HepG2 (cell line): Measurements from ENCODE around the gene ADPGK. TPM values are rescaled to one million over a fixed set of nuclear protein-coding genes. Genes with fewer than 3 reads are reported as not detected.
A peak's percentile ranks its signal among the peaks of the same experiment; 100 is the strongest.

Source experiments
- CENPBD1 ChIP-seq: sonication (generic); formaldehyde crosslinking; IDR thresholded peaks from 2 replicates; pipeline ENCODE4 v1.8.0; 2022; ENCODE audit warnings: missing genetic modification reagents, low read depth, mild to moderate bottlenecking, borderline replicate concordance
- GPN1 ChIP-seq: sonication (generic); formaldehyde crosslinking; IDR thresholded peaks from 2 replicates; pipeline ENCODE4 v1.5.1; 2020; ENCODE audit warnings: missing genetic modification reagents, borderline replicate concordance
- KLF9 ChIP-seq: IDR thresholded peaks from 2 replicates; pipeline ENCODE4 v1.6.1; 2016; ENCODE audit warnings: low read depth
- KMT2A ChIP-seq: sonication (generic); formaldehyde crosslinking; IDR thresholded peaks from 2 replicates; pipeline ENCODE4 v1.4.0; 2020; ENCODE audit warnings: missing genetic modification reagents
- MBD4 ChIP-seq: IDR thresholded peaks from 2 replicates; pipeline ENCODE4 v1.6.1; 2012; ENCODE audit warnings: low read length, inconsistent platforms, borderline replicate concordance
- NFIB ChIP-seq: sonication (generic); formaldehyde crosslinking; IDR thresholded peaks from 2 replicates; pipeline ENCODE4 v1.9.0; 2021; ENCODE audit warnings: missing genetic modification reagents, mild to moderate bottlenecking, borderline replicate concordance
- NFYB ChIP-seq: sonication (generic); formaldehyde crosslinking; IDR thresholded peaks from 2 replicates; pipeline ENCODE4 v1.4.0; 2020; ENCODE audit warnings: missing genetic modification reagents
- PREB ChIP-seq: sonication (generic); formaldehyde crosslinking; IDR thresholded peaks from 2 replicates; pipeline ENCODE4 v1.4.0; 2020; ENCODE audit warnings: missing genetic modification reagents
- RARA ChIP-seq: IDR thresholded peaks from 2 replicates; pipeline ENCODE4 v1.6.1; 2016; ENCODE audit warnings: missing genetic modification reagents, missing compliant biosample characterization
- SCMH1 ChIP-seq: sonication (generic); formaldehyde crosslinking; IDR thresholded peaks from 2 replicates; pipeline ENCODE4 v1.9.0; 2021; ENCODE audit warnings: missing genetic modification reagents, mild to moderate bottlenecking, borderline replicate concordance
- TBX2 ChIP-seq: sonication (generic); formaldehyde crosslinking; IDR thresholded peaks from 2 replicates; pipeline ENCODE4 v1.5.0; 2020; ENCODE audit warnings: missing genetic modification reagents, mild to moderate bottlenecking, borderline replicate concordance
- XRCC5 ChIP-seq: fragments of 200-400 bp; formaldehyde crosslinking; optimal IDR thresholded peaks from 2 replicates; pipeline ENCODE3; 2017; ENCODE audit warnings: mild to moderate bottlenecking, low read length
- YEATS4 ChIP-seq: sonication (generic); formaldehyde crosslinking; IDR thresholded peaks from 2 replicates; pipeline ENCODE4 v1.4.0; 2020; ENCODE audit warnings: missing genetic modification reagents, borderline replicate concordance
- ZBTB2 ChIP-seq: sonication (generic); formaldehyde crosslinking; IDR thresholded peaks from 2 replicates; pipeline ENCODE4 v1.8.0; 2022; ENCODE audit warnings: low read depth, missing genetic modification reagents
- ZBTB20 ChIP-seq: sonication (generic); formaldehyde crosslinking; IDR thresholded peaks from 2 replicates; pipeline ENCODE4 v1.8.1; 2023; ENCODE audit warnings: missing genetic modification reagents, low read depth, mild to moderate bottlenecking, borderline replicate concordance
- ZFP82 ChIP-seq: sonication (generic); formaldehyde crosslinking; IDR thresholded peaks from 2 replicates; pipeline ENCODE4 v1.5.1; 2020; ENCODE audit warnings: mild to moderate bottlenecking, missing genetic modification reagents, borderline replicate concordance
- ZMYM4 ChIP-seq: sonication (generic); formaldehyde crosslinking; IDR thresholded peaks from 2 replicates; pipeline ENCODE4 v1.8.1; 2023; ENCODE audit warnings: mild to moderate bottlenecking, missing genetic modification reagents
- ZNF136 ChIP-seq: sonication (generic); formaldehyde crosslinking; IDR thresholded peaks from 2 replicates; pipeline ENCODE4 v1.8.1; 2022; ENCODE audit warnings: low read depth, mild to moderate bottlenecking, moderate library complexity, missing genetic modification reagents
- ZNF33A ChIP-seq: sonication (generic); formaldehyde crosslinking; IDR thresholded peaks from 2 replicates; pipeline ENCODE4 v1.5.1; 2020; ENCODE audit warnings: missing genetic modification reagents, mild to moderate bottlenecking, moderate library complexity, borderline replicate concordance
- ZNF558 ChIP-seq: sonication (generic); formaldehyde crosslinking; IDR thresholded peaks from 2 replicates; pipeline ENCODE4 v1.9.0; 2022; ENCODE audit warnings: mild to moderate bottlenecking, missing genetic modification reagents, borderline replicate concordance
- ZNF761 ChIP-seq: sonication (generic); formaldehyde crosslinking; conservative IDR thresholded peaks from 2 replicates; pipeline ENCODE4 v1.4.0; 2020; ENCODE audit warnings: mild to moderate bottlenecking, missing genetic modification reagents
- ZNF773 ChIP-seq: sonication (generic); formaldehyde crosslinking; IDR thresholded peaks from 2 replicates; pipeline ENCODE4 v1.4.0; 2020; ENCODE audit warnings: missing genetic modification reagents, borderline replicate concordance
- ZNF784 ChIP-seq: sonication (generic); formaldehyde crosslinking; IDR thresholded peaks from 2 replicates; pipeline ENCODE4 v1.5.1; 2020; ENCODE audit warnings: missing genetic modification reagents, mild to moderate bottlenecking, borderline replicate concordance
- ZNF816 ChIP-seq: sonication (generic); formaldehyde crosslinking; IDR thresholded peaks from 2 replicates; pipeline ENCODE4 v1.8.0; 2022; ENCODE audit warnings: missing genetic modification reagents, mild to moderate bottlenecking, borderline replicate concordance
- ZNF879 ChIP-seq: sonication (generic); formaldehyde crosslinking; IDR thresholded peaks from 2 replicates; pipeline ENCODE4 v1.8.1; 2023; ENCODE audit warnings: missing genetic modification reagents
- ZSCAN31 ChIP-seq: sonication (generic); formaldehyde crosslinking; IDR thresholded peaks from 2 replicates; pipeline ENCODE4 v1.5.0; 2020; ENCODE audit warnings: low read depth, mild to moderate bottlenecking, missing genetic modification reagents
- polyA plus RNA-seq, 8 experiments: library from polyadenylated mRNA; depleted of rRNA in 3 of 8; stranded (reverse) in 7 of 8; unstranded in 1 of 8; fragments of >200 nt; fragmentation: Illumina TruSeq in 4 of 8; extraction: Trizol in 4 of 8; gene quantifications; 2 replicates each; pipeline versions ENCODE4 v1.2.1 to v1.2.3, GENCODE V29; 2011 to 2016; ENCODE audit warnings: low read depth in 4 of 8, missing spikeins in 1 of 8, mixed read lengths in 1 of 8; ENCODE audit not compliant: insufficient read depth in 1 of 8
- total RNA-seq, 5 experiments: library from RNA; depleted of rRNA; stranded (reverse); fragments of >200 nt; fragmentation: Illumina TruSeq; extraction: Trizol; gene quantifications; 2 replicates each; pipeline ENCODE4 v1.2.3, GENCODE V29; 2016; ENCODE audit warnings: low read depth in 1 of 5

The ADPGK gene
- total and polyA plus RNA-seq, 2 of the 13 experiments (the other 11 are each of a cell fraction or from before 2014, with no cell fraction given), result 61.6 to 67.5 TPM

- TF ChIP-seq ZNF784 (CRISPR knock-in tag) (no peak; the same call in 1 of the 2 replicates), ZFP82 (CRISPR knock-in tag) (peak; percentile 75; the same call in 1 of the 2 replicates), ZBTB20 (peak; percentile 69), NFIB (CRISPR knock-in tag) (no peak), RARA (CRISPR knock-in tag) (peak; percentile 47; the same call in 1 of the 2 replicates), XRCC5 (peak; percentile 95), ZNF761 (CRISPR knock-in tag) (peak; percentile 92), NFYB (CRISPR knock-in tag) (peak; percentile 53; the same call in 1 of the 2 replicates), ZNF773 (peak; percentile 38; the same call in 1 of the 2 replicates), ZNF33A (CRISPR knock-in tag) (0 out of 2 replicates have a peak, but pooled peaks have one; percentile 12), ZNF879 (peak; percentile 69; the same call in 1 of the 2 replicates), ZSCAN31 (CRISPR knock-in tag) (peak; percentile 83; the same call in 1 of the 2 replicates), PREB (no peak), GPN1 (CRISPR knock-in tag) (no peak), ZNF558 (peak; percentile 63; the same call in 1 of the 2 replicates), ZMYM4 (peak; percentile 99), ZNF816 (peak; percentile 33; the same call in 1 of the 2 replicates), KMT2A (CRISPR knock-in tag) (peak; percentile 99), CENPBD1 (no peak), ZNF136 (CRISPR knock-in tag) (no peak; the same call in 1 of the 2 replicates), YEATS4 (peak; percentile 97), ZBTB2 (CRISPR knock-in tag) (no peak), TBX2 (peak; percentile 68; the same call in 1 of the 2 replicates), KLF9 (CRISPR knock-in tag) (peak; percentile 80; the same call in 1 of the 2 replicates), SCMH1 (CRISPR knock-in tag) (no peak), MBD4 (no peak)
Measured at GRCh38 chr15:72783640-72784455, at the start of gene ADPGK (continued).
